WTC11 (cell line): ENCODE results near the gene SPEN.

Experiments used
- ATF3 ChIP-seq: sonication (generic); formaldehyde crosslinking; conservative IDR thresholded peaks from 2 replicates; pipeline ENCODE4 v1.8.1; 2022; ENCODE audit warnings: mild to moderate bottlenecking, missing genetic modification reagents
- MXD4 ChIP-seq: fragments of 250-450 bp; sonication (Bioruptor Pico); IDR thresholded peaks from 2 replicates; pipeline ENCODE4 v1.8.0; 2021; ENCODE audit warnings: mild to moderate bottlenecking, moderate library complexity, borderline replicate concordance
- NFE2L1 ChIP-seq: sonication (generic); formaldehyde crosslinking; IDR thresholded peaks from 2 replicates; pipeline ENCODE4 v1.8.1; 2023; ENCODE audit warnings: missing genetic modification reagents
- NR3C1 ChIP-seq: sonication (generic); formaldehyde crosslinking; conservative IDR thresholded peaks from 2 replicates; pipeline ENCODE4 v1.8.1; 2023; ENCODE audit warnings: low read depth, mild to moderate bottlenecking, missing genetic modification reagents
- TP53 ChIP-seq: sonication (generic); formaldehyde crosslinking; IDR thresholded peaks from 2 replicates; pipeline ENCODE4 v1.8.1; 2023; ENCODE audit warnings: mild to moderate bottlenecking, missing genetic modification reagents
- TF ChIP-seq, protein P1 (sequence below): fragments of 200-600 bp; IDR thresholded peaks from 2 replicates; pipeline ENCODE4 v1.8.0; 2022; ENCODE audit warnings: antibody characterized with exemption

GRCh38 chr1:15975805-15976680 is 128.5 kb downstream of the SPEN start, which contains the start of gene ZBTB17:
- no peak for TF ChIP-seq NR3C1 (CRISPR knock-in tag)
- no peak for TF ChIP-seq TP53 (CRISPR knock-in tag)
- TF ChIP-seq, protein P1, sequence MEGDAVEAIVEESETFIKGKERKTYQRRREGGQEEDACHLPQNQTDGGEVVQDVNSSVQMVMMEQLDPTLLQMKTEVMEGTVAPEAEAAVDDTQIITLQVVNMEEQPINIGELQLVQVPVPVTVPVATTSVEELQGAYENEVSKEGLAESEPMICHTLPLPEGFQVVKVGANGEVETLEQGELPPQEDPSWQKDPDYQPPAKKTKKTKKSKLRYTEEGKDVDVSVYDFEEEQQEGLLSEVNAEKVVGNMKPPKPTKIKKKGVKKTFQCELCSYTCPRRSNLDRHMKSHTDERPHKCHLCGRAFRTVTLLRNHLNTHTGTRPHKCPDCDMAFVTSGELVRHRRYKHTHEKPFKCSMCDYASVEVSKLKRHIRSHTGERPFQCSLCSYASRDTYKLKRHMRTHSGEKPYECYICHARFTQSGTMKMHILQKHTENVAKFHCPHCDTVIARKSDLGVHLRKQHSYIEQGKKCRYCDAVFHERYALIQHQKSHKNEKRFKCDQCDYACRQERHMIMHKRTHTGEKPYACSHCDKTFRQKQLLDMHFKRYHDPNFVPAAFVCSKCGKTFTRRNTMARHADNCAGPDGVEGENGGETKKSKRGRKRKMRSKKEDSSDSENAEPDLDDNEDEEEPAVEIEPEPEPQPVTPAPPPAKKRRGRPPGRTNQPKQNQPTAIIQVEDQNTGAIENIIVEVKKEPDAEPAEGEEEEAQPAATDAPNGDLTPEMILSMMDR = no peak
- no peak for TF ChIP-seq NFE2L1 (CRISPR knock-in tag)
- no peak for TF ChIP-seq MXD4 (CRISPR knock-in tag)
- no peak for TF ChIP-seq ATF3 (CRISPR knock-in tag)
